Left kidney (tissue), 2 donors: Measurements from ENCODE around the gene ZNF184. TPM values are rescaled to one million over a fixed set of nuclear protein-coding genes. Genes with fewer than 3 reads are reported as not detected.

Experiments used
- DNase-seq: peaks from one replicate; pipeline ENCODE4 v3.0.0-alpha.2; 2013
- polyA plus RNA-seq: library from polyadenylated mRNA; unstranded; fragments of 120-200 nt; gene quantifications from one replicate; pipeline ENCODE4 v1.2.1, GENCODE V29; 2013; ENCODE audit not compliant: insufficient read length

Gene ZNF184
- polyA plus RNA-seq, 1 donor: 20.6 TPM

- DNase-seq: peak; percentile 93
These were observed 6.6 kb upstream of the ZNF184 start for GRCh38 chr6:27479319-27480182.

- peak; percentile 91 for DNase-seq
These were observed 5.9 kb upstream of the ZNF184 start for GRCh38 chr6:27478706-27479318.

GRCh38 chr6:27478141-27478705, 5.3 kb upstream of the ZNF184 start:
- no peak for DNase-seq

- DNase-seq: no peak
These were observed 4.6 kb upstream of the ZNF184 start for GRCh38 chr6:27477318-27478013.

GRCh38 chr6:27476090-27476489, 3.2 kb upstream of the ZNF184 start:
- no peak for DNase-seq

GRCh38 chr6:27474672-27475071, 1.8 kb upstream of the ZNF184 start:
- DNase-seq: no peak

GRCh38 chr6:27474172-27474465, 1.2 kb upstream of the ZNF184 start:
- no peak for DNase-seq

GRCh38 chr6:27472182-27472616, 706 bp downstream of the ZNF184 start:
- peak; percentile 85 for DNase-seq

GRCh38 chr6:27471365-27472115, 1.4 kb downstream of the ZNF184 start:
- DNase-seq: peak; percentile 25

DNA sequence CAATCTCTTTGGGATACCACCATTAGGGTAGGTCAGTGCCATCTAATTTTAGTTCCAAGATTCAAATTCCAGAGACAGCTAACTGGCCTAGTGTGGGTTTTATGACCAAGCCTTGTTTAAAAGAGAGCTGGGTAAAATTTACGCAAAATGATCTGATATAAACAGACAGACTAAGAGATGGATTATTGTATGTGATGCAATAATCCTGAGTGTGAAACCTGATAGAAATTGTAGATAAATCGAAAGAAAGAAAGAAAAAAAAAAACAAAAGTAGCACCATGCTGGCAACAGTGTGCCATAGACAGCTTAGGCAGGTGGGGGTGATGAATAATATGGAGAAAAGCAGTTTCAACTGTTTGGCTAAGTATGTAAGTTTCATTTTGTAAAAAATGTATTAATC, 2.9 kb downstream of the ZNF184 start:
- DNase-seq: no peak

GRCh38 chr6:27468334-27468733, 4.6 kb downstream of the ZNF184 start:
- DNase-seq: no peak

GRCh38 chr6:27452496-27452897, 20.4 kb downstream of the ZNF184 start:
- DNase-seq: no peak

DNA sequence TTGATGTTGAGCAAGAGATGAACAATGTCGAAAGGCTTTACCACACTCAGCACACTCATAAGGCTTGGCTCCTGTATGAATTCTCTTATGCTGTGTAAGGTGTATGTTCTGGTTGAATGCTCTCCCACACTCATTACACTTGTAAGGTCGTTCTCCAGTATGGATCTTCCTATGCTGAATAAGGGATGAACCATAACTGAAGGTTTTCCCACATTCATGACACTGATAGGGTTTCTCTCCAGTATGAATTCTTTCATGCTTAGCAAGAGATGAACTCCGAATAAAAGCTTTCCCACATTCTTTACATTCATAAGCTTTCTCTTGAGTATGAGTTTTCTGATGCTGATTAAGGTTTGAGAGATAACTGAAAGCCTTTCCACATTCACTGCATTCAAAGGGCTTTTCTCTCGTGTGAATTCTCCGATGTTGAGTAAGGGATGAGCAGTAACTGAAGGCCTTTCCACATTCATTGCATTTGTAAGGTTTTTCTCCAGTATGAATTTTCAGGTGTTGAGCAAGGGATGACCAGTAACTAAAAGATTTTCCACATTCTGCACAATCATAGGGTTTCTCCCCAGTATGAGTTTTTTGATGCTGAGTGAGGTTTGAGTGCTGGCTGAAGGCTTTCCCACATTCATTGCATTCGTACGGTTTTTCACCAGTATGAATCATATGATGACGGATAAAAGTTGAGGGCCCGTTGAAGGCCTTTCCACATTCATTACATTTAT, 21.1 kb downstream of the ZNF184 start:
- DNase-seq: no peak

- DNase-seq: no peak
These were observed 24.4 kb downstream of the ZNF184 start for GRCh38 chr6:27448456-27448855.

DNA sequence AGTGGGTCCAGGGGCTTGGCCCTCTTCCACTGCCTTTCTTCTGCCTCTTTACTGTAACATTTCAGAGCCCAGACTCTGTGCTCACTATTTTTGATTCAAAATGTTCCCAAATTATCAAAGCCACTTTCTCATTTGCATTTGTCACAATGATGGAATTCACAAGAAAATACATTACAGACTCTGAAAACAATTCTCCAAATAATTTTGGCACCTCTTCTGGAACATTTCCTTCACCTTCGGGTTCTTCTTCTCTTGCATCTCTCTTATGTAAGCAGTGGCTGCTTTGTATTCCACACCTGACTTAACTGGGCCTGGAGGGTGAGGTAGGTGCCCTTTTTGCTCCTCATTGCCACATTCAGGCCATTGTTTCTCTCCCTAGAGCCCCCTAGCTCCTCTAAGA, 30.0 kb downstream of the ZNF184 start:
- no peak for DNase-seq

DNA sequence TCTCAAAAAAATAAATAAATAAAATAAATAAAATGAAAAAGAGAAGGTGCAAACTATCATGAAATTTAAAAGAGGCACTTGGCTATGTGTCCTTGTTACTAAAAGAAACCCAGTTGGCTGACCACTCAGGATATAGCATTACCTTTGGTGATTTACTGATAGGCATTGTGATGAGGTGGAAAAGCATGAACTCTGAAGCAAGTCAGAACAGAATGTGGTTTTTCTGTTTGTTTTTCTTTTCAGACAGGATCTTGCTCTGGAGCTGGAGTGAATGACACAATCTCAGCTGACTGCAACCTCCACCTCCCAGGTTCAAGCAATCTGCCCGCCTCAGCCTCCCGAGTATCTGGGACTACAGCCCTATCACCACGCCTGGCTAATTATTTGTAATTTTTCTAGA, 31.9 kb downstream of the ZNF184 start:
- no peak for DNase-seq

DNA sequence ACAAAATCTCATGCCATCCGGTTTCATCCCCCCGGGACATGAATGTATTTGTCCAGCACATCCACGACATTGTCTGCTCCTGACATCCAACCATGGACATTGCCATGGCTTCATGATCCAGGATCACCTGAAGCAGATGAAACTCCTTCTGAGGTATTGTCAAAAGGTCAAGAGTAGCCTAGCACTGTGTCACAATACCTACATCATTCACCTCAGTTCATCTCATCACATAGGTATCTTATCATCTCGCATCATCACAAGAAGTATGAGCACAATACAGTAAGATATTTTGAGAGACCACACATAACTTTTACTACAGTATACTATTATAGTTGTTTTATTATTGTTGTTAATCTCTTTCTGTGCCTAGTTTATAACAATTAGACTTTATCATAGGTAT, 33.5 kb downstream of the ZNF184 start:
- DNase-seq: no peak

DNA sequence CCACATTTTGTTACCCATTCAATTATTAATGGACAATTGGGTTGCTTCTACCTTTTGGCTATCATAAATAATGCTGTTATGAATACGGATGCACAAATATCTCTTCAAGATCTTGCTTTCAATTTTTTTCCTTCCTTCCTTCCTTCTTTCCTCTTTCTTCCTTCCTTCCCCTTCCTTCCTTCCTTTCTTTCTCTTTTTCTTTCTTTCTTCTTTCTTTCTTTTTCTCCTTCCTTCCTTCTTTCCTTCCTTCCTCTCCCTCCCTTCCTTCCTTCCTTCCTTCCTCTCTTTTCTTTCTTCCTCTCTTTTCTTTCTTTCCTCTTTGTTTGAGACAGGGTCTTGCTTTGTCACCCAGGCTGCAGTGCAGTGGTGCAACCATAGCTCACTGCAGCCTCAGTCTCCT, 39.2 kb downstream of the ZNF184 start:
- DNase-seq: no peak

DNA sequence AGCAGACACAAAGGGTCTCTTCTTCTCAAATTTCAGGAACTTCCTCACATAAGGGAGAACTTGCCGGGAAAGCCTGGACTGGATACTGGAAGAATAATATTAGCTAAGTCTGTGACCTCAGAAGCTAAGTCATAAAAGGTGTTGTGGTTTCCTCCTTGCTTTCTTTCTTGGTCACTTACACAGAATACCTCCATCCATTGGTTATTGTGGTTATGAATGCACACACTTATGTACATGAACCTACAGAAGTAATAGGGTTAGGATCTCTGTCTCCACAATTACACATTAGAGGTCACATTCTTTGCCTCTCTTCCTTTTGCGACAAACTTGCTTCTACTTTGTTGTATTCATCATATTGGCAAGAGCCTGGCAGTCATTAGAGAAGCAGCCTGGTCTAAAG, 43.9 kb downstream of the ZNF184 start:
- no peak for DNase-seq

DNA sequence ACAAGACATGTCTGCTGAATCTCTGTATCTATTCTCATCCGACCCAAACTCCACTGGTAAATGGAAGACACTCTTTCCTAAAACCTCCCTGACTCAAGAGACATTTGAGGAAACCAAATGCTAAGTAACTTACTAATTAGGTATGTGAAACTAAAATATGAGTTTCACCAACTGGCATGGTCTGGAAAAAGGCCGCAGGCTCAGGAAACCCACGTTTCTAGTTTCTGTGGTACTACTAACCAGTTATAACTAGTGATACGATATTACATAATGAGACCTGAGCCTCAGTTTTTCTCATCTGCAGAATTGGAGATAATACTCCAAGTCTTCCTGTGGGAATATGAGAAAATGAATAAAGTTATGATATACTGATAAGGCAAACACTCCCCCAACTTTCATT, 44.4 kb downstream of the ZNF184 start:
- no peak for DNase-seq

DNA sequence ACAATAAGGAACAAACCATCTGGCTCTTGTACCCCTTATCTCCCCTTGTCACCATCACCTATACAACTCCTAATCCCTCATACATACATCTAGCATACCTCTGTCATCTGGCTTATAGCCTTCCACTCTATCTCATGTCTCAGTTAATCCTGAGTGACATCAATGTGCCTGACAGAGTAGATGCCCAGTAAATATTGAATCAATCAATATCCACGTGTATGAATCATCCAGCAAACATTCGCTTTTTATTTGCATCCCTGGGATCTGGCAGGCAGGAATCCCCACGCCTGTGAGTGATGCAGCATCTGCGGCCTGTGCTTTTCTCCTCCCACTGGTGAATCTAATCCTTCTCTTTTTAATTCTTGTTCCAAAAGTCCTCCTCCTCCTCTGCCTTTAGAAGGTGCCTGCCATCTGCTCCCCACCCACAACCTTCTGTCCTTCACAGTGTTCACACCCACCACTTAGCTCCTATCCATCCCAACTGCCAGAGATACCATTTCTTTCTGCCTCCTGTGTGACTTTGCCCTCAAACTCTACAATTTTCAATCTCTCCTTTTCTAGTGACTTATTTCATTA, 46.8 kb downstream of the ZNF184 start:
- DNase-seq: no peak
